Activated gamma-delta T cell treated with anti-CD3 and anti-CD28 coated beads, Interleukin-2, amount 50 U/mL, for 16 hours (primary cell): ENCODE measurements around the gene CYP2U1.
A peak's percentile ranks its signal among the peaks of the same experiment; 100 is the strongest.
"Not testable (repeated sequence)": the region's sequence is repeated elsewhere in the genome, so short reads cannot be mapped to it uniquely, and the experiment has no call there.

Experiments used
- DNase-seq: peaks from one replicate; pipeline ENCODE4 v3.0.0-alpha.2; 2020; ENCODE audit warnings: low read depth

Gene CYP2U1

GRCh38 chr4:107930821-107931774 is at the start of gene CYP2U1:
Gene CYP2U1 (plus strand): TSS chr4:107931549. CDS start chr4:107931644, 95 bp downstream.
- DNase-seq, result peak; percentile 64

- DNase-seq, result no peak
Observed at GRCh38 chr4:107885865-107886264, 45.5 kb upstream of the CYP2U1 start.

- DNase-seq, result no peak
Observed at GRCh38 chr4:107888237-107888636, 43.1 kb upstream of the CYP2U1 start.

- DNase-seq, result no peak
Observed at GRCh38 chr4:107890779-107891178, 40.6 kb upstream of the CYP2U1 start.

GRCh38 chr4:107891299-107891698 is 40.0 kb upstream of the CYP2U1 start:
- no peak for DNase-seq

- no peak for DNase-seq
Observed at GRCh38 chr4:107893171-107894137, 37.9 kb upstream of the CYP2U1 start.

- no peak for DNase-seq
Observed at GRCh38 chr4:107894138-107894603, 37.2 kb upstream of the CYP2U1 start.

- no peak for DNase-seq
Observed at GRCh38 chr4:107896158-107896645, 35.1 kb upstream of the CYP2U1 start.

GRCh38 chr4:107896646-107897045 is 34.7 kb upstream of the CYP2U1 start:
- no peak for DNase-seq

- no peak for DNase-seq
Observed at GRCh38 chr4:107897823-107898222, 33.5 kb upstream of the CYP2U1 start.

- DNase-seq, result no peak
Observed at GRCh38 chr4:107900067-107900466, 31.3 kb upstream of the CYP2U1 start.

GRCh38 chr4:107900508-107900907 is 30.8 kb upstream of the CYP2U1 start:
- no peak for DNase-seq

GRCh38 chr4:107901213-107901934 is 30.0 kb upstream of the CYP2U1 start:
- no peak for DNase-seq

- no peak for DNase-seq
Observed at GRCh38 chr4:107902715-107903114, 28.6 kb upstream of the CYP2U1 start.

GRCh38 chr4:107905082-107905481 is 26.3 kb upstream of the CYP2U1 start:
- not testable (repeated sequence) for DNase-seq

- DNase-seq, result no peak
Observed at GRCh38 chr4:107906458-107907100, 24.8 kb upstream of the CYP2U1 start.

- DNase-seq, result no peak
Observed at GRCh38 chr4:107908377-107908776, 23.0 kb upstream of the CYP2U1 start.

GRCh38 chr4:107913283-107913899 is 18.0 kb upstream of the CYP2U1 start:
- peak; percentile 8 for DNase-seq

- no peak for DNase-seq
Observed at GRCh38 chr4:107915220-107915619, 16.1 kb upstream of the CYP2U1 start.

- no peak for DNase-seq
Observed at GRCh38 chr4:107916623-107917022, 14.7 kb upstream of the CYP2U1 start.

- DNase-seq, result no peak
Observed at GRCh38 chr4:107917500-107917899, 13.8 kb upstream of the CYP2U1 start.
